Measurements from ENCODE around the gene RNF133. TPM values are rescaled to one million over a fixed set of nuclear protein-coding genes. Genes with fewer than 3 reads are reported as not detected.

RNF133 gene
- total RNA-seq, 1 donor from 2014 or later, result not detected

GRCh38 chr7:122709930-122710646 lies 11.2 kb upstream of the RNF133 start:
- H3K27ac Mint-ChIP-seq, result no peak overlapping the region
- intact Hi-C loops (cut with micrococcal nuclease), result no loop called here
- no peak overlapping the region for H3K4me3 Mint-ChIP-seq
- no peaks in the 10 kb centered on the region for H3K36me3 Mint-ChIP-seq (ENCODE audit: low read depth)
- no peaks in the 10 kb centered on the region for H3K27me3 Mint-ChIP-seq (ENCODE audit: insufficient read depth)
- H3K9me3 Mint-ChIP-seq, result no peaks in the 10 kb centered on the region
- H3K4me1 Mint-ChIP-seq (ENCODE audit: low read depth), result no peaks in the 10 kb centered on the region
- no peak for DNase-seq (ENCODE audit: low spot score)

- peaks cover 8% of the 10 kb centered on the region for H3K9me3 Mint-ChIP-seq
- no peak for DNase-seq (ENCODE audit: low spot score)
- no peak overlapping the region for H3K4me3 Mint-ChIP-seq
- intact Hi-C loops (cut with micrococcal nuclease), result no loop called here
- no peak overlapping the region for H3K27ac Mint-ChIP-seq
- H3K36me3 Mint-ChIP-seq (ENCODE audit: low read depth), result no peaks in the 10 kb centered on the region
- no peaks in the 10 kb centered on the region for H3K27me3 Mint-ChIP-seq (ENCODE audit: insufficient read depth)
- H3K4me1 Mint-ChIP-seq (ENCODE audit: low read depth), result no peaks in the 10 kb centered on the region
Observed at GRCh38 chr7:122706836-122707235, 7.9 kb upstream of the RNF133 start.

GRCh38 chr7:122702872-122703510 lies 4.1 kb upstream of the RNF133 start, which contains the start of gene RNF148:
TSS of gene RNF148 (minus strand) at chr7:122702922. CDS start at chr7:122702750, 172 bp downstream.
- intact Hi-C loops (cut with micrococcal nuclease), result no loop called here

GRCh38 chr7:122695816-122696215 lies 3.1 kb downstream of the RNF133 start:
- H3K4me3 Mint-ChIP-seq, result no peak overlapping the region
- no peaks in the 10 kb centered on the region for H3K4me1 Mint-ChIP-seq (ENCODE audit: low read depth)
- no peaks in the 10 kb centered on the region for H3K27me3 Mint-ChIP-seq (ENCODE audit: insufficient read depth)
- H3K9me3 Mint-ChIP-seq, result no peaks in the 10 kb centered on the region
- no peaks in the 10 kb centered on the region for H3K36me3 Mint-ChIP-seq (ENCODE audit: low read depth)
- DNase-seq (ENCODE audit: low spot score), result no peak
- no peak overlapping the region for H3K27ac Mint-ChIP-seq
- intact Hi-C loops (cut with micrococcal nuclease), result no loop called here

More at GRCh38 chr7:122702872-122703510, 4.1 kb upstream of the RNF133 start, which contains the start of gene RNF148:
- H3K27me3 Mint-ChIP-seq (ENCODE audit: insufficient read depth), result no peaks in the 10 kb centered on the region
- peaks cover 9% of the 10 kb centered on the region for H3K9me3 Mint-ChIP-seq
- DNase-seq (ENCODE audit: low spot score), result no peak
- no peak within 1 kb of the TSS for H3K4me3 Mint-ChIP-seq
- no peaks in the 10 kb centered on the region for H3K4me1 Mint-ChIP-seq (ENCODE audit: low read depth)
- no peaks in the 10 kb centered on the region for H3K36me3 Mint-ChIP-seq (ENCODE audit: low read depth)
- H3K27ac Mint-ChIP-seq, result no peak within 1 kb of the TSS

GRCh38 chr7:122694697-122695096 lies 4.2 kb downstream of the RNF133 start:
- Mint-ChIP-seq H3K4me3 (no peak overlapping the region), H3K27me3 (ENCODE audit: insufficient read depth) (no peaks in the 10 kb centered on the region), H3K36me3 (ENCODE audit: low read depth) (no peaks in the 10 kb centered on the region), H3K9me3 (no peaks in the 10 kb centered on the region), H3K27ac (no peak overlapping the region), H3K4me1 (ENCODE audit: low read depth) (no peaks in the 10 kb centered on the region)
- intact Hi-C loops (cut with micrococcal nuclease), result no loop called here
- DNase-seq (ENCODE audit: low spot score), result no peak

GRCh38 chr7:122692769-122693309 lies 6.1 kb downstream of the RNF133 start:
- intact Hi-C loops (cut with micrococcal nuclease), result no loop called here

GRCh38 chr7:122691569-122692235 lies 7.2 kb downstream of the RNF133 start:
- no peak overlapping the region for H3K27ac Mint-ChIP-seq
- H3K9me3 Mint-ChIP-seq, result no peaks in the 10 kb centered on the region
- no peaks in the 10 kb centered on the region for H3K27me3 Mint-ChIP-seq (ENCODE audit: insufficient read depth)
- no peak overlapping the region for H3K4me3 Mint-ChIP-seq
- H3K36me3 Mint-ChIP-seq (ENCODE audit: low read depth), result no peaks in the 10 kb centered on the region
- H3K4me1 Mint-ChIP-seq (ENCODE audit: low read depth), result no peaks in the 10 kb centered on the region
- intact Hi-C loops (cut with micrococcal nuclease), result no loop called here
- DNase-seq (ENCODE audit: low spot score), result no peak

More at GRCh38 chr7:122692769-122693309, 6.1 kb downstream of the RNF133 start:
- Mint-ChIP-seq H3K4me1 (ENCODE audit: low read depth) (no peaks in the 10 kb centered on the region), H3K4me3 (no peak overlapping the region), H3K27ac (no peak overlapping the region), H3K9me3 (no peaks in the 10 kb centered on the region), H3K36me3 (ENCODE audit: low read depth) (no peaks in the 10 kb centered on the region), H3K27me3 (ENCODE audit: insufficient read depth) (no peaks in the 10 kb centered on the region)
- no peak for DNase-seq (ENCODE audit: low spot score)

- Mint-ChIP-seq H3K27ac (no peak overlapping the region), H3K9me3 (no peaks in the 10 kb centered on the region), H3K4me1 (ENCODE audit: low read depth) (no peaks in the 10 kb centered on the region), H3K4me3 (no peak overlapping the region), H3K27me3 (ENCODE audit: insufficient read depth) (no peaks in the 10 kb centered on the region), H3K36me3 (ENCODE audit: low read depth) (no peaks in the 10 kb centered on the region)
- no peak for DNase-seq (ENCODE audit: low spot score)
- intact Hi-C loops (cut with micrococcal nuclease), result no loop called here
Observed at GRCh38 chr7:122689346-122690109, 9.4 kb downstream of the RNF133 start.

GRCh38 chr7:122688400-122688998 lies 10.4 kb downstream of the RNF133 start:
- H3K27ac Mint-ChIP-seq, result no peak overlapping the region
- intact Hi-C loops (cut with micrococcal nuclease), result no loop called here
- H3K4me1 Mint-ChIP-seq (ENCODE audit: low read depth), result no peaks in the 10 kb centered on the region
- H3K4me3 Mint-ChIP-seq, result no peak overlapping the region
- H3K27me3 Mint-ChIP-seq (ENCODE audit: insufficient read depth), result no peaks in the 10 kb centered on the region
- H3K36me3 Mint-ChIP-seq (ENCODE audit: low read depth), result no peaks in the 10 kb centered on the region
- no peak for DNase-seq (ENCODE audit: low spot score)
- no peaks in the 10 kb centered on the region for H3K9me3 Mint-ChIP-seq

GRCh38 chr7:122686360-122686878 lies 12.5 kb downstream of the RNF133 start:
- Mint-ChIP-seq H3K27ac (no peak overlapping the region), H3K9me3 (no peaks in the 10 kb centered on the region), H3K4me1 (ENCODE audit: low read depth) (no peaks in the 10 kb centered on the region), H3K27me3 (ENCODE audit: insufficient read depth) (no peaks in the 10 kb centered on the region), H3K4me3 (no peak overlapping the region), H3K36me3 (ENCODE audit: low read depth) (no peaks in the 10 kb centered on the region)
- no peak for DNase-seq (ENCODE audit: low spot score)
- intact Hi-C loops (cut with micrococcal nuclease), result no loop called here

- Mint-ChIP-seq H3K4me3 (no peak overlapping the region), H3K36me3 (ENCODE audit: low read depth) (no peaks in the 10 kb centered on the region), H3K9me3 (peaks cover 2% of the 10 kb centered on the region), H3K4me1 (ENCODE audit: low read depth) (no peaks in the 10 kb centered on the region), H3K27me3 (ENCODE audit: insufficient read depth) (no peaks in the 10 kb centered on the region), H3K27ac (no peak overlapping the region)
- intact Hi-C loops (cut with micrococcal nuclease), result no loop called here
- DNase-seq (ENCODE audit: low spot score), result no peak
Observed at GRCh38 chr7:122684504-122684903, 14.4 kb downstream of the RNF133 start.
